SK-N-SH (cell line): ENCODE measurements around the gene CLASP1. TPM values are rescaled to one million over a fixed set of nuclear protein-coding genes. Genes with fewer than 3 reads are reported as not detected.

Experiments used
- CTCF ChIA-PET: fragments of 300-600, 350-600 bp; formaldehyde crosslinking; extraction: SDS; loops from one replicate; lab custom pipeline; 2021; lab: Yijun Ruan, JAX
- POLR2A ChIA-PET: fragments of 350-600 bp; sonication (Branson Sonifier 250); formaldehyde crosslinking; extraction: SDS; loops from one replicate; lab custom pipeline; 2020; ENCODE audit warnings: antibody characterized with exemption, inconsistent platforms; lab: Yijun Ruan, JAX
- DNase-seq: peaks from one replicate; pipeline ENCODE4 v3.0.0; 2012
- H2AFZ ChIP-seq: fragments of 200-600 bp; sonication (generic); 2 replicates; pipeline ENCODE4 v1.8.1; 2016; ENCODE audit warnings: antibody characterized with exemption, mild to moderate bottlenecking, low read depth
- H3F3A ChIP-seq: fragments of 200-600 bp; sonication (generic); replicated peaks from 2 replicates; pipeline ENCODE3; 2016; ENCODE audit warnings: antibody characterized with exemption, mild to moderate bottlenecking; ENCODE audit not compliant: insufficient read depth
- H3K27ac ChIP-seq, 2 experiments: fragments of 200-500 bp in 1 of 2; fragments of 200-600 bp in 1 of 2; sonication (Bioruptor generic) in 1 of 2; sonication (generic), shearing (Covaris generic) in 1 of 2; 2 replicates each; pipeline versions ENCODE4 v1.5.1 to v1.6.1; 2014 to 2016; ENCODE audit warnings: low read depth in 2 of 2, inconsistent platforms in 1 of 2, low read length in 1 of 2, mild to moderate bottlenecking in 1 of 2, mixed read lengths in 1 of 2
- H3K27me3 ChIP-seq: fragments of 200-600 bp; sonication (generic), shearing (Covaris generic); 2 replicates; pipeline ENCODE4 v1.6.1; 2016; ENCODE audit warnings: mixed run types; ENCODE audit not compliant: insufficient read depth
- H3K36me3 ChIP-seq, 2 experiments: fragments of 200-500 bp in 1 of 2; fragments of 200-600 bp in 1 of 2; sonication (Bioruptor generic) in 1 of 2; sonication (generic) in 1 of 2; replicated peaks in 1 of 2; 2 replicates each; pipeline versions ENCODE3 to v1.5.1; 2014 to 2016; ENCODE audit warnings: low read length in 1 of 2, mild to moderate bottlenecking in 1 of 2; ENCODE audit not compliant: insufficient read depth in 2 of 2, control insufficient read depth in 1 of 2
- H3K4me1 ChIP-seq, 2 experiments: fragments of 200-500 bp in 1 of 2; fragments of 200-600 bp in 1 of 2; sonication (Bioruptor generic) in 1 of 2; sonication (generic), shearing (Covaris generic) in 1 of 2; 2 replicates each; pipeline versions ENCODE4 v1.5.1 to v1.6.1; 2014 to 2016; ENCODE audit warnings: low read depth in 1 of 2, low read length in 1 of 2, mixed run types in 1 of 2; ENCODE audit not compliant: insufficient read depth in 2 of 2, control insufficient read depth in 1 of 2
- H3K4me2 ChIP-seq: fragments of 200-600 bp; sonication (generic), shearing (Covaris generic); 2 replicates; pipeline ENCODE4 v1.6.1; 2017; ENCODE audit warnings: mixed run types
- H3K4me3 ChIP-seq, 2 experiments: fragments of 200-500 bp in 1 of 2; fragments of 200-600 bp in 1 of 2; sonication (Bioruptor generic) in 1 of 2; sonication (generic), shearing (Covaris generic) in 1 of 2; 2 replicates each; pipeline versions ENCODE4 v1.5.1 to v1.8.1; 2014 to 2016; ENCODE audit warnings: low read depth in 2 of 2, inconsistent platforms in 1 of 2, low read length in 1 of 2, mild to moderate bottlenecking in 1 of 2, mixed read lengths in 1 of 2, moderate library complexity in 1 of 2
- H3K79me2 ChIP-seq: fragments of 200-600 bp; sonication (generic); 2 replicates; pipeline ENCODE4 v1.8.1; 2017; ENCODE audit warnings: mild to moderate bottlenecking; ENCODE audit not compliant: insufficient read depth
- H3K9ac ChIP-seq: fragments of 200-600 bp; sonication (generic); 2 replicates; pipeline ENCODE4 v1.6.1; 2017; ENCODE audit warnings: mixed run types
- H3K9me2 ChIP-seq: fragments of 200-600 bp; sonication (generic); 2 replicates; pipeline ENCODE4 v1.6.1; 2017; ENCODE audit warnings: mixed run types
- H3K9me3 ChIP-seq: fragments of 200-600 bp; sonication (generic); 2 replicates; pipeline ENCODE4 v1.6.1; 2017; ENCODE audit warnings: mixed run types, mild to moderate bottlenecking, moderate library complexity
- H4K20me1 ChIP-seq: fragments of 200-600 bp; sonication (generic); 2 replicates; pipeline ENCODE4 v1.6.1; 2017; ENCODE audit warnings: mild to moderate bottlenecking, mixed run types; ENCODE audit not compliant: insufficient read depth
- FOXJ3 ChIP-seq: sonication (generic); formaldehyde crosslinking; IDR thresholded peaks from 2 replicates; pipeline ENCODE4 v1.5.1; 2020; ENCODE audit warnings: mild to moderate bottlenecking, missing genetic modification reagents
- GABPA ChIP-seq: IDR thresholded peaks from 2 replicates; pipeline ENCODE4 v1.4.0; 2012; ENCODE audit warnings: low read depth, mild to moderate bottlenecking
- GATA2 ChIP-seq: sonication (generic); formaldehyde crosslinking; IDR thresholded peaks from 2 replicates; pipeline ENCODE4 v1.5.0; 2020; ENCODE audit warnings: mild to moderate bottlenecking, missing genetic modification reagents
- NFIC ChIP-seq: IDR thresholded peaks from 2 replicates; pipeline ENCODE4 v1.4.0; 2012; ENCODE audit warnings: borderline replicate concordance
- RAD21 ChIP-seq: IDR thresholded peaks from 2 replicates; pipeline ENCODE4 v1.6.1; 2012; ENCODE audit warnings: mild to moderate bottlenecking, low read length
- RFX5 ChIP-seq: IDR thresholded peaks from 2 replicates; pipeline ENCODE4 v1.6.1; 2012; ENCODE audit warnings: mild to moderate bottlenecking, improper control_type of control experiment, low read length
- TEAD4 ChIP-seq: IDR thresholded peaks from 2 replicates; pipeline ENCODE4 v1.4.0; 2012; ENCODE audit warnings: mild to moderate bottlenecking, borderline replicate concordance; ENCODE audit not compliant: insufficient read depth
- WGBS: methylation state at CpG from one replicate; pipeline ENCODE4 v1.1.6; 2017; ENCODE audit warnings: low lambda C conversion rate; 5-methylcytosine and 5-hydroxymethylcytosine counted together
- polyA plus RNA-seq, 3 experiments: library from polyadenylated mRNA; depleted of rRNA; stranded (reverse); fragments of >200 nt; gene quantifications; 2 replicates each; pipeline ENCODE4 v1.2.3, GENCODE V29; 2012
- TF ChIP-seq, protein P1 (sequence below): IDR thresholded peaks from 2 replicates; pipeline ENCODE4 v1.4.0; 2012; ENCODE audit warnings: low read depth
- TF ChIP-seq, protein P2 (sequence below): IDR thresholded peaks from 2 replicates; pipeline ENCODE4 v1.4.0; 2012; ENCODE audit warnings: low read depth, borderline replicate concordance

Gene CLASP1
- polyA plus RNA-seq, 1 of the 3 experiments (the other 2 are of a cell fraction) = 4.9 TPM

DNA sequence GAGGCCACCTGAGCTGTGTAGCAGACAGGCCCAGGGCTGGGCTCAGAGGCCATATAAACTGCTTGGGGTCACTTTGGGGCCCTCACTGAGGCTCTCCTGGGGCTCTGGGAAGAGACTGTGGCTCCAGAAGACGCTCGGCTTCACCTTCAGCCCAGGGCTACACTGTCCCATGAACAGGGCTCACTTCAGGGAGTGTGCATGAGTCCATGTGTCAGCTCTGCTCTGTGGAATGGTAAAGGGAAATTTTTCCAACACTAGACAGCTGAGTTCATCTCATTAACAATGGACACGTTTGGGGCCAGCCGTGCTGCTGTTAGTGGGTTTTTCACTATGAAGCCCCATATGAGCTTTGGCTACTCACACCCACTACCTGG lies 298.9 kb downstream of the CLASP1 start:
- DNase-seq = no peak
- Histone ChIP-seq H2AFZ (no peak overlapping the region), H3K27ac (no peak overlapping the region), H4K20me1 (no peaks in the 10 kb centered on the region), H3K4me3 (no peak overlapping the region), H3K4me2 (no peak overlapping the region), H3K9me3 (no peaks in the 10 kb centered on the region), H3K36me3 (peaks cover 33 to 80% of the 10 kb centered on the region in 2 experiments), H3K4me1 (no peaks in the 10 kb centered on the region), H3K27me3 (no peaks in the 10 kb centered on the region), H3K9ac (no peak overlapping the region), H3K9me2 (no peaks in the 10 kb centered on the region), H3F3A (no peaks in the 10 kb centered on the region), H3K79me2 (no peaks in the 10 kb centered on the region)
- ChIA-PET POLR2A (no interaction called here), CTCF (interaction anchor here (0.6 to 1.2 kb wide), 2 partner anchors 109 to 255 kb away, joined by 3 to 5 read pairs; no protein-coding TSS in a partner anchor)
- TF ChIP-seq NFIC = no peak
- no peak for TF ChIP-seq GATA2 (CRISPR knock-in tag)
- TF ChIP-seq RFX5 = no peak
- no peak for TF ChIP-seq FOXJ3 (CRISPR knock-in tag)
- TF ChIP-seq, protein P1, sequence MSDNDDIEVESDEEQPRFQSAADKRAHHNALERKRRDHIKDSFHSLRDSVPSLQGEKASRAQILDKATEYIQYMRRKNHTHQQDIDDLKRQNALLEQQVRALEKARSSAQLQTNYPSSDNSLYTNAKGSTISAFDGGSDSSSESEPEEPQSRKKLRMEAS = no peak
- TF ChIP-seq, protein P2, sequence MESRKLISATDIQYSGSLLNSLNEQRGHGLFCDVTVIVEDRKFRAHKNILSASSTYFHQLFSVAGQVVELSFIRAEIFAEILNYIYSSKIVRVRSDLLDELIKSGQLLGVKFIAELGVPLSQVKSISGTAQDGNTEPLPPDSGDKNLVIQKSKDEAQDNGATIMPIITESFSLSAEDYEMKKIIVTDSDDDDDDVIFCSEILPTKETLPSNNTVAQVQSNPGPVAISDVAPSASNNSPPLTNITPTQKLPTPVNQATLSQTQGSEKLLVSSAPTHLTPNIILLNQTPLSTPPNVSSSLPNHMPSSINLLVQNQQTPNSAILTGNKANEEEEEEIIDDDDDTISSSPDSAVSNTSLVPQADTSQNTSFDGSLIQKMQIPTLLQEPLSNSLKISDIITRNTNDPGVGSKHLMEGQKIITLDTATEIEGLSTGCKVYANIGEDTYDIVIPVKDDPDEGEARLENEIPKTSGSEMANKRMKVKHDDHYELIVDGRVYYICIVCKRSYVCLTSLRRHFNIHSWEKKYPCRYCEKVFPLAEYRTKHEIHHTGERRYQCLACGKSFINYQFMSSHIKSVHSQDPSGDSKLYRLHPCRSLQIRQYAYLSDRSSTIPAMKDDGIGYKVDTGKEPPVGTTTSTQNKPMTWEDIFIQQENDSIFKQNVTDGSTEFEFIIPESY = no peak
- TF ChIP-seq GABPA = no peak
- TF ChIP-seq RAD21 = no peak
- WGBS = 97% methylated on average over 2 of the region's 4 CpGs

DNA sequence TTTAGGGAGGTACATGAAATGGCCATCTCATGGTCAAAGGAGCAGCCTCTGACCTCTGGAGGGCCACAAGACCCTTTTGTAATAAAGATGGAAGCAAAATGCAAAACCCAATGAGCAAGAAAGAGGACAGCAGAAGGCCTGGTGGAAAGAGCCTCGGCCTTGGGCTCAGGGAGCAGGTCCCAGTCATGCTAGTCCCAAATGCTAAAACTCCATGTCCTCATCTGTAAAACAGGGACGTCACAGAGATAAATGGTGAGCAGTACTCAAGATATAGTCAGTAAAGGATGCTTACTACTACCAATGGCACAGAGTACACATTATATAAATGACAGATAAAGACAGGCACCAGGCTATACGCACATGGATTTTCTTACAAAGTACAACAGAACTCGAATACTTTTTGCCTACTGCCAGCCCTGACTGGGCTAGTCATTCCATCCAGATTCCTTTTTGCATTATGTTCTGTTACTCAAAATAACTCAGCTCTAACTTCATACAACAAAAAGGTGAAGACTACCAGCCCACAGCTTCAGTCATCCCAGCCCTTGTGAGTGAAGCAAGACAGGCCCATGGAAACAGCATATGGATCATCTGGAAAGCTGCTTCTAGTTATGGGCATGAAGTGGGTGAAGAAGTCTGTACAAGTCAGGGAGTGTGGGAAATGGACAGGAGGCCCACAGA lies 299.4 kb downstream of the CLASP1 start:
- ChIA-PET POLR2A (no interaction called here), CTCF (interaction anchor here (0.6 to 1.2 kb wide), 2 partner anchors 108 to 255 kb away, joined by 3 to 5 read pairs; no protein-coding TSS in a partner anchor)
- Histone ChIP-seq H3K9ac (no peak overlapping the region), H3K9me2 (no peaks in the 10 kb centered on the region), H3K27ac (no peak overlapping the region), H4K20me1 (no peaks in the 10 kb centered on the region), H3K9me3 (no peaks in the 10 kb centered on the region), H3K4me1 (no peaks in the 10 kb centered on the region), H3K4me3 (no peak overlapping the region), H2AFZ (no peak overlapping the region), H3K27me3 (no peaks in the 10 kb centered on the region), H3K4me2 (no peak overlapping the region), H3K79me2 (no peaks in the 10 kb centered on the region), H3F3A (no peaks in the 10 kb centered on the region), H3K36me3 (peaks cover 30 to 82% of the 10 kb centered on the region in 2 experiments)
- TF ChIP-seq TEAD4 (no peak), NFIC (no peak)
- no peak for DNase-seq
- 97% methylated on average over 4 of the region's 4 CpGs for WGBS
